Measurements from ENCODE around the gene RAVER1.

RAVER1 gene

GRCh38 chr19:10292789-10293636 is 40.3 kb downstream of the RAVER1 start:
- peaks cover 66% of the 10 kb centered on the region for H3K4me1 Mint-ChIP-seq (ENCODE audit: low read depth)
- H3K4me3 Mint-ChIP-seq, result peak overlapping the region; percentile 70
- peak overlapping the region; percentile 80 for H3K27ac Mint-ChIP-seq
- H3K9me3 Mint-ChIP-seq, result no peaks in the 10 kb centered on the region
- H3K36me3 Mint-ChIP-seq (ENCODE audit: low read depth), result no peaks in the 10 kb centered on the region
- H3K27me3 Mint-ChIP-seq, result peaks cover 80% of the 10 kb centered on the region
- no peak for DNase-seq

GRCh38 chr19:10292206-10292788 is 41.0 kb downstream of the RAVER1 start:
- H3K4me3 Mint-ChIP-seq, result peak overlapping the region; percentile 70
- H3K9me3 Mint-ChIP-seq, result no peaks in the 10 kb centered on the region
- peak; percentile 83 for DNase-seq
- no peaks in the 10 kb centered on the region for H3K36me3 Mint-ChIP-seq (ENCODE audit: low read depth)
- H3K27ac Mint-ChIP-seq, result peak overlapping the region; percentile 56
- H3K4me1 Mint-ChIP-seq (ENCODE audit: low read depth), result peaks cover 74% of the 10 kb centered on the region
- peaks cover 87% of the 10 kb centered on the region for H3K27me3 Mint-ChIP-seq

- peaks cover 90% of the 10 kb centered on the region for H3K27me3 Mint-ChIP-seq
- peaks cover 79% of the 10 kb centered on the region for H3K4me1 Mint-ChIP-seq (ENCODE audit: low read depth)
- peak overlapping the region; percentile 56 for H3K27ac Mint-ChIP-seq
- DNase-seq, result no peak
- no peaks in the 10 kb centered on the region for H3K9me3 Mint-ChIP-seq
- H3K36me3 Mint-ChIP-seq (ENCODE audit: low read depth), result no peaks in the 10 kb centered on the region
- peak overlapping the region; percentile 70 for H3K4me3 Mint-ChIP-seq
Measured at GRCh38 chr19:10291554-10292205, 41.6 kb downstream of the RAVER1 start.

GRCh38 chr19:10290876-10291553 is 42.3 kb downstream of the RAVER1 start:
- H3K27ac Mint-ChIP-seq, result peak overlapping the region; percentile 71
- H3K9me3 Mint-ChIP-seq, result no peaks in the 10 kb centered on the region
- peak overlapping the region; percentile 70 for H3K4me3 Mint-ChIP-seq
- peaks cover 5% of the 10 kb centered on the region for H3K36me3 Mint-ChIP-seq (ENCODE audit: low read depth)
- peak; percentile 70 for DNase-seq
- H3K4me1 Mint-ChIP-seq (ENCODE audit: low read depth), result peaks cover 85% of the 10 kb centered on the region
- peaks cover 89% of the 10 kb centered on the region for H3K27me3 Mint-ChIP-seq

GRCh38 chr19:10290357-10290875 is 42.9 kb downstream of the RAVER1 start:
- Mint-ChIP-seq H3K36me3 (ENCODE audit: low read depth) (peaks cover 11% of the 10 kb centered on the region), H3K4me3 (peak overlapping the region; percentile 70), H3K27me3 (peaks cover 83% of the 10 kb centered on the region), H3K4me1 (ENCODE audit: low read depth) (peaks cover 83% of the 10 kb centered on the region), H3K9me3 (no peaks in the 10 kb centered on the region), H3K27ac (peak overlapping the region; percentile 71)
- peak; percentile 55 for DNase-seq

- peaks cover 83% of the 10 kb centered on the region for H3K4me1 Mint-ChIP-seq (ENCODE audit: low read depth)
- DNase-seq, result no peak
- peak within 1 kb of the TSS; percentile 70 for H3K4me3 Mint-ChIP-seq
- peak within 1 kb of the TSS; percentile 75 for H3K27ac Mint-ChIP-seq
- peaks cover 16% of the 10 kb centered on the region for H3K36me3 Mint-ChIP-seq (ENCODE audit: low read depth)
- peaks cover 78% of the 10 kb centered on the region for H3K27me3 Mint-ChIP-seq
- no peaks in the 10 kb centered on the region for H3K9me3 Mint-ChIP-seq
Measured at GRCh38 chr19:10289836-10290356, 43.4 kb downstream of the RAVER1 start, which contains the start of gene ICAM5. TSS of gene ICAM5 (plus strand) at chr19:10289952. CDS start at chr19:10290044, 92 bp downstream.

GRCh38 chr19:10289167-10289835 is 44.0 kb downstream of the RAVER1 start:
- peaks cover 79% of the 10 kb centered on the region for H3K4me1 Mint-ChIP-seq (ENCODE audit: low read depth)
- no peaks in the 10 kb centered on the region for H3K9me3 Mint-ChIP-seq
- H3K4me3 Mint-ChIP-seq, result peak overlapping the region; percentile 70
- peaks cover 72% of the 10 kb centered on the region for H3K27me3 Mint-ChIP-seq
- peak; percentile 82 for DNase-seq
- H3K27ac Mint-ChIP-seq, result peak overlapping the region; percentile 75
- peaks cover 22% of the 10 kb centered on the region for H3K36me3 Mint-ChIP-seq (ENCODE audit: low read depth)

GRCh38 chr19:10288662-10289166 is 44.6 kb downstream of the RAVER1 start:
- Mint-ChIP-seq H3K36me3 (ENCODE audit: low read depth) (peaks cover 28% of the 10 kb centered on the region), H3K4me3 (peak overlapping the region; percentile 70), H3K4me1 (ENCODE audit: low read depth) (peaks cover 77% of the 10 kb centered on the region), H3K9me3 (no peaks in the 10 kb centered on the region), H3K27ac (peak overlapping the region; percentile 75), H3K27me3 (peaks cover 66% of the 10 kb centered on the region)
- peak; percentile 65 for DNase-seq

GRCh38 chr19:10286803-10287737 is 46.3 kb downstream of the RAVER1 start, which contains the start of gene ICAM4:
TSS of gene ICAM4 (plus strand) at chr19:10286955. CDS start at chr19:10287013, 58 bp downstream.
- H3K27me3 Mint-ChIP-seq, result peaks cover 50% of the 10 kb centered on the region
- peak; percentile 61 for DNase-seq
- H3K9me3 Mint-ChIP-seq, result no peaks in the 10 kb centered on the region
- no peak within 1 kb of the TSS for H3K4me3 Mint-ChIP-seq
- H3K27ac Mint-ChIP-seq, result peak within 1 kb of the TSS; percentile 18
- H3K36me3 Mint-ChIP-seq (ENCODE audit: low read depth), result peaks cover 37% of the 10 kb centered on the region
- peaks cover 62% of the 10 kb centered on the region for H3K4me1 Mint-ChIP-seq (ENCODE audit: low read depth)

GRCh38 chr19:10285393-10285792 is 47.9 kb downstream of the RAVER1 start:
- H3K27me3 Mint-ChIP-seq, result peaks cover 33% of the 10 kb centered on the region
- H3K36me3 Mint-ChIP-seq (ENCODE audit: low read depth), result peaks cover 48% of the 10 kb centered on the region
- DNase-seq, result no peak
- H3K27ac Mint-ChIP-seq, result no peak overlapping the region
- H3K4me3 Mint-ChIP-seq, result no peak overlapping the region
- H3K9me3 Mint-ChIP-seq, result no peaks in the 10 kb centered on the region
- peaks cover 47% of the 10 kb centered on the region for H3K4me1 Mint-ChIP-seq (ENCODE audit: low read depth)

GRCh38 chr19:10284960-10285278 is 48.4 kb downstream of the RAVER1 start:
- H3K27ac Mint-ChIP-seq, result no peak overlapping the region
- H3K4me1 Mint-ChIP-seq (ENCODE audit: low read depth), result peaks cover 43% of the 10 kb centered on the region
- peaks cover 28% of the 10 kb centered on the region for H3K27me3 Mint-ChIP-seq

GRCh38 chr19:10284065-10284959 is 49.0 kb downstream of the RAVER1 start:
- Mint-ChIP-seq H3K27ac (no peak overlapping the region), H3K4me1 (ENCODE audit: low read depth) (peaks cover 43% of the 10 kb centered on the region), H3K27me3 (peaks cover 24% of the 10 kb centered on the region), H3K4me3 (no peak overlapping the region), H3K9me3 (no peaks in the 10 kb centered on the region), H3K36me3 (ENCODE audit: low read depth) (peaks cover 57% of the 10 kb centered on the region)
- DNase-seq, result no peak

More at GRCh38 chr19:10284960-10285278, 48.4 kb downstream of the RAVER1 start:
- no peak overlapping the region for H3K4me3 Mint-ChIP-seq
- no peak for DNase-seq
- H3K9me3 Mint-ChIP-seq, result no peaks in the 10 kb centered on the region
- H3K36me3 Mint-ChIP-seq (ENCODE audit: low read depth), result peaks cover 51% of the 10 kb centered on the region

Data from activated T-cell treated with anti-CD3 and anti-CD28 coated beads, Interleukin-2, amount 50 U/mL, for 24 hours (primary cell).